Mucosa of rectum (tissue), 2 donors: ENCODE data around the gene GLP2R.

Experiments
- H3K27ac ChIP-seq, 2 donors: one replicate each; pipeline ENCODE4 v1.7.0; 2013; ENCODE audit warnings: inconsistent platforms in 2 of 2, low read depth in 2 of 2, low read length in 2 of 2
- H3K27me3 ChIP-seq, 2 donors: one replicate each; pipeline ENCODE4 v1.7.0; 2013; ENCODE audit warnings: low read length in 2 of 2; ENCODE audit not compliant: control insufficient read depth in 2 of 2, insufficient read depth in 2 of 2
- H3K36me3 ChIP-seq, 2 donors: one replicate each; pipeline ENCODE4 v1.7.0; 2013; ENCODE audit warnings: low read length in 2 of 2; ENCODE audit not compliant: control insufficient read depth in 2 of 2, insufficient read depth in 2 of 2
- H3K4me1 ChIP-seq, 2 donors: one replicate each; pipeline ENCODE4 v1.7.0; 2013; ENCODE audit warnings: low read length in 2 of 2, mild to moderate bottlenecking in 1 of 2; ENCODE audit not compliant: control insufficient read depth in 2 of 2, insufficient read depth in 2 of 2
- H3K4me3 ChIP-seq, 2 donors: one replicate each; pipeline ENCODE4 v1.7.0; 2013; ENCODE audit warnings: low read length in 2 of 2
- H3K9ac ChIP-seq, 2 donors: one replicate each; pipeline ENCODE4 v1.7.0; 2013; ENCODE audit warnings: low read length in 2 of 2, low read depth in 1 of 2, mild to moderate bottlenecking in 1 of 2
- H3K9me3 ChIP-seq, 2 donors: one replicate each; pipeline ENCODE4 v1.7.0; 2013; ENCODE audit warnings: low read length in 2 of 2; ENCODE audit not compliant: control insufficient read depth in 2 of 2
- donor health status: healthy.
- donor health status: Normal muscosa, but diverticular disease.

Gene GLP2R

GRCh38 chr17:9811086-9811485 is 14.6 kb upstream of the GLP2R start:
- no peaks in the 10 kb centered on the region for H3K9me3 ChIP-seq
- H3K4me3 ChIP-seq, result no peak overlapping the region
- H3K27ac ChIP-seq, result no peak overlapping the region
- peaks cover 0 to 3% of the 10 kb centered on the region in 2 donors for H3K27me3 ChIP-seq
- no peaks in the 10 kb centered on the region for H3K36me3 ChIP-seq
- H3K9ac ChIP-seq, result no peak overlapping the region
- no peaks in the 10 kb centered on the region for H3K4me1 ChIP-seq

GRCh38 chr17:9811537-9811936 is 14.2 kb upstream of the GLP2R start:
- peaks cover 0 to 3% of the 10 kb centered on the region in 2 donors for H3K27me3 ChIP-seq
- no peak overlapping the region for H3K27ac ChIP-seq
- no peak overlapping the region for H3K4me3 ChIP-seq
- no peak overlapping the region for H3K9ac ChIP-seq
- no peaks in the 10 kb centered on the region for H3K36me3 ChIP-seq
- H3K4me1 ChIP-seq, result no peaks in the 10 kb centered on the region
- H3K9me3 ChIP-seq, result no peaks in the 10 kb centered on the region

GRCh38 chr17:9813166-9813565 is 12.6 kb upstream of the GLP2R start:
- no peak overlapping the region for H3K27ac ChIP-seq
- no peaks in the 10 kb centered on the region for H3K4me1 ChIP-seq
- H3K4me3 ChIP-seq, result no peak overlapping the region
- H3K27me3 ChIP-seq, result no peaks in the 10 kb centered on the region
- no peaks in the 10 kb centered on the region for H3K9me3 ChIP-seq
- H3K36me3 ChIP-seq, result no peaks in the 10 kb centered on the region
- H3K9ac ChIP-seq, result no peak overlapping the region

- Histone ChIP-seq H3K4me1 (no peaks in the 10 kb centered on the region), H3K4me3 (no peak overlapping the region), H3K27ac (no peak overlapping the region), H3K9ac (no peak overlapping the region), H3K27me3 (no peaks in the 10 kb centered on the region), H3K36me3 (no peaks in the 10 kb centered on the region), H3K9me3 (no peaks in the 10 kb centered on the region)
Observed at GRCh38 chr17:9814337-9814945, 11.3 kb upstream of the GLP2R start.

GRCh38 chr17:9816472-9816871 is 9.3 kb upstream of the GLP2R start:
- Histone ChIP-seq H3K4me3 (no peak overlapping the region), H3K9me3 (no peaks in the 10 kb centered on the region), H3K9ac (no peak overlapping the region), H3K27me3 (no peaks in the 10 kb centered on the region), H3K27ac (no peak overlapping the region), H3K36me3 (no peaks in the 10 kb centered on the region), H3K4me1 (no peaks in the 10 kb centered on the region)

- Histone ChIP-seq H3K4me1 (no peaks in the 10 kb centered on the region), H3K9me3 (no peaks in the 10 kb centered on the region), H3K27me3 (no peaks in the 10 kb centered on the region), H3K27ac (no peak overlapping the region), H3K4me3 (no peak overlapping the region), H3K36me3 (no peaks in the 10 kb centered on the region), H3K9ac (no peak overlapping the region)
Observed at GRCh38 chr17:9817086-9817485, 8.6 kb upstream of the GLP2R start.

- Histone ChIP-seq H3K4me1 (no peaks in the 10 kb centered on the region), H3K36me3 (no peaks in the 10 kb centered on the region), H3K4me3 (no peak overlapping the region), H3K27ac (no peak overlapping the region), H3K9ac (no peak overlapping the region), H3K27me3 (no peaks in the 10 kb centered on the region), H3K9me3 (no peaks in the 10 kb centered on the region)
Observed at GRCh38 chr17:9818760-9819159, 7.0 kb upstream of the GLP2R start.

- Histone ChIP-seq H3K4me1 (no peaks in the 10 kb centered on the region), H3K4me3 (no peak overlapping the region), H3K27me3 (no peaks in the 10 kb centered on the region), H3K9me3 (no peaks in the 10 kb centered on the region), H3K27ac (no peak overlapping the region), H3K9ac (no peak overlapping the region), H3K36me3 (no peaks in the 10 kb centered on the region)
Observed at GRCh38 chr17:9820448-9820847, 5.3 kb upstream of the GLP2R start.

GRCh38 chr17:9821921-9822320 is 3.8 kb upstream of the GLP2R start, which contains the start of gene GSG1L2:
GSG1L2 (minus strand) TSS chr17:9822079; CDS start chr17:9822071, 8 bp downstream.
- no peak within 1 kb of the TSS for H3K9ac ChIP-seq
- no peak within 1 kb of the TSS for H3K27ac ChIP-seq
- no peaks in the 10 kb centered on the region for H3K36me3 ChIP-seq
- H3K4me1 ChIP-seq, result no peaks in the 10 kb centered on the region
- no peaks in the 10 kb centered on the region for H3K9me3 ChIP-seq
- no peaks in the 10 kb centered on the region for H3K27me3 ChIP-seq
- no peak within 1 kb of the TSS for H3K4me3 ChIP-seq

GRCh38 chr17:9824094-9824493 is 1.6 kb upstream of the GLP2R start:
- Histone ChIP-seq H3K27me3 (no peaks in the 10 kb centered on the region), H3K4me1 (no peaks in the 10 kb centered on the region), H3K36me3 (no peaks in the 10 kb centered on the region)

More at GRCh38 chr17:9824094-9824493, 1.6 kb upstream of the GLP2R start:
- Histone ChIP-seq H3K9me3 (no peaks in the 10 kb centered on the region), H3K27ac (no peak overlapping the region), H3K4me3 (no peak overlapping the region), H3K9ac (no peak overlapping the region)
